CD1c-positive myeloid dendritic cell (primary cell): Measurements from ENCODE around the gene BPTF.
A peak's percentile ranks its signal among the peaks of the same experiment; 100 is the strongest.
"Not testable (repeated sequence)": the region's sequence is repeated elsewhere in the genome, so short reads cannot be mapped to it uniquely, and the experiment has no call there.

Experiments
- DNase-seq: peaks from one replicate; pipeline ENCODE4 v3.0.0-alpha.2; 2016; ENCODE audit errors: extremely low spot score

Gene BPTF

GRCh38 chr17:67824735-67825626 lies at the start of gene BPTF:
BPTF (plus strand) TSS chr17:67825503; CDS start chr17:67825725, 222 bp downstream.
- DNase-seq, result peak; percentile 98

- peak; percentile 33 for DNase-seq
Measured at GRCh38 chr17:67779098-67779672, 46.1 kb upstream of the BPTF start.

GRCh38 chr17:67784364-67785121 lies 40.8 kb upstream of the BPTF start:
- DNase-seq, result no peak

- DNase-seq, result no peak
Measured at GRCh38 chr17:67785122-67785477, 40.2 kb upstream of the BPTF start.

GRCh38 chr17:67785504-67785903 lies 39.8 kb upstream of the BPTF start:
- DNase-seq, result no peak

GRCh38 chr17:67800495-67800928 lies 24.8 kb upstream of the BPTF start:
- DNase-seq, result peak; percentile 75

- DNase-seq, result no peak
Measured at GRCh38 chr17:67801626-67802175, 23.6 kb upstream of the BPTF start.

- DNase-seq, result no peak
Measured at GRCh38 chr17:67810464-67810863, 14.8 kb upstream of the BPTF start.

- not testable (repeated sequence) for DNase-seq
Measured at GRCh38 chr17:67812380-67812779, 12.9 kb upstream of the BPTF start.

GRCh38 chr17:67813803-67814180 lies 11.5 kb upstream of the BPTF start:
- DNase-seq, result no peak

GRCh38 chr17:67818110-67819002 lies 6.9 kb upstream of the BPTF start:
- DNase-seq, result no peak

- DNase-seq, result no peak
Measured at GRCh38 chr17:67819722-67820121, 5.6 kb upstream of the BPTF start.

GRCh38 chr17:67821871-67822367 lies 3.4 kb upstream of the BPTF start:
- DNase-seq, result no peak

GRCh38 chr17:67825627-67826601 lies 611 bp downstream of the BPTF start:
- DNase-seq, result peak; percentile 41

- DNase-seq, result peak; percentile 17
Measured at GRCh38 chr17:67829331-67829730, 4.0 kb downstream of the BPTF start.

- no peak for DNase-seq
Measured at GRCh38 chr17:67830440-67830839, 5.1 kb downstream of the BPTF start.

- no peak for DNase-seq
Measured at GRCh38 chr17:67831268-67831667, 6.0 kb downstream of the BPTF start.

GRCh38 chr17:67833134-67833533 lies 7.8 kb downstream of the BPTF start:
- DNase-seq, result no peak

- no peak for DNase-seq
Measured at GRCh38 chr17:67833946-67834631, 8.8 kb downstream of the BPTF start.
